CD14-positive monocyte (primary cell): ENCODE data around the gene METTL25B. TPM values are rescaled to one million over a fixed set of nuclear protein-coding genes. Genes with fewer than 3 reads are reported as not detected.

Experiments
- DNase-seq, 3 donors: peaks; one replicate each; pipeline ENCODE4 v3.0.0-alpha.2; 2011 to 2022
- H2AFZ ChIP-seq: 2 replicates; pipeline ENCODE4 v1.6.0; 2012; ENCODE audit warnings: mild to moderate bottlenecking, low read depth, low read length, inconsistent platforms; ENCODE audit not compliant: insufficient read depth, poor library complexity, severe bottlenecking
- H3K27ac ChIP-seq, 2 donors: 1 replicate in 1 of 2; 2 replicates in 1 of 2; pipeline ENCODE4 v1.5.1; 2012 to 2013; ENCODE audit warnings: low read length in 2 of 2, control low read depth in 1 of 2, inconsistent platforms in 1 of 2, low read depth in 1 of 2, mild to moderate bottlenecking in 1 of 2
- H3K27me3 ChIP-seq, 2 donors: one replicate each; pipeline versions ENCODE4 v1.6.0 to v1.6.1; 2011 to 2013; ENCODE audit warnings: low read length in 2 of 2; ENCODE audit not compliant: control insufficient read depth in 2 of 2, insufficient read depth in 2 of 2
- H3K36me3 ChIP-seq, 2 donors: replicated peaks in 1 of 2; 1 replicate in 1 of 2; 2 replicates in 1 of 2; pipeline versions ENCODE4 v1.5.1 to v1.6.1; 2012 to 2013; ENCODE audit warnings: low read length in 2 of 2, control low read depth in 1 of 2, inconsistent platforms in 1 of 2, mild to moderate bottlenecking in 1 of 2; ENCODE audit not compliant: insufficient read depth in 2 of 2, control insufficient read depth in 1 of 2
- H3K4me1 ChIP-seq, 2 donors: 1 replicate in 1 of 2; 2 replicates in 1 of 2; pipeline versions ENCODE4 v1.5.1 to v1.6.1; 2012 to 2013; ENCODE audit warnings: low read length in 2 of 2, control low read depth in 1 of 2, inconsistent platforms in 1 of 2, mild to moderate bottlenecking in 1 of 2, moderate library complexity in 1 of 2; ENCODE audit not compliant: insufficient read depth in 2 of 2, control insufficient read depth in 1 of 2
- H3K4me2 ChIP-seq: replicated peaks from 2 replicates; pipeline ENCODE3; 2012; ENCODE audit warnings: low read length, moderate library complexity, mild to moderate bottlenecking; ENCODE audit not compliant: poor library complexity, severe bottlenecking; ENCODE audit errors: extremely low read depth
- H3K4me3 ChIP-seq, 3 experiments: fragments of 200-600 bp in 1 of 3; sonication (generic) in 1 of 3; replicated peaks in 1 of 3; 1 replicate in 2 of 3; 2 replicates in 1 of 3; pipeline ENCODE4 v1.5.1; 2011 to 2013; ENCODE audit warnings: low read length in 3 of 3, mild to moderate bottlenecking in 3 of 3, control low read depth in 2 of 3, low read depth in 2 of 3, inconsistent platforms in 1 of 3, moderate library complexity in 1 of 3
- H3K79me2 ChIP-seq: 2 replicates; pipeline ENCODE4 v1.6.0; 2012; ENCODE audit warnings: mild to moderate bottlenecking, control low read depth, inconsistent platforms, low read length, moderate library complexity; ENCODE audit not compliant: insufficient read depth
- H3K9ac ChIP-seq: 2 replicates; pipeline ENCODE4 v1.6.0; 2017; ENCODE audit warnings: low read length, mild to moderate bottlenecking; ENCODE audit not compliant: insufficient read depth, poor library complexity, severe bottlenecking
- H3K9me3 ChIP-seq, 2 donors: replicated peaks in 1 of 2; 1 replicate in 1 of 2; 2 replicates in 1 of 2; pipeline versions ENCODE4 v1.5.1 to v1.6.1; 2012 to 2013; ENCODE audit warnings: low read length in 2 of 2, control low read depth in 1 of 2; ENCODE audit not compliant: control insufficient read depth in 1 of 2, insufficient read depth in 1 of 2
- H4K20me1 ChIP-seq: 2 replicates; pipeline ENCODE4 v1.6.0; 2012; ENCODE audit warnings: mild to moderate bottlenecking, low read length, control low read depth, moderate library complexity; ENCODE audit not compliant: insufficient read depth
- H3K27ac Mint-ChIP-seq, 7 donors: one replicate each; pipeline ENCODE4 v1.8.0; 2020; ENCODE audit warnings: mild to moderate bottlenecking in 7 of 7, mixed read lengths in 7 of 7, moderate library complexity in 6 of 7, inconsistent platforms in 2 of 7
- H3K27me3 Mint-ChIP-seq, 3 donors: one replicate each; pipeline ENCODE4 v1.8.0; 2021 to 2022; ENCODE audit warnings: low read depth in 3 of 3, mild to moderate bottlenecking in 3 of 3, mixed read lengths in 3 of 3, moderate library complexity in 3 of 3, inconsistent platforms in 1 of 3
- H3K36me3 Mint-ChIP-seq, 2 donors: one replicate each; pipeline ENCODE4 v1.8.0; 2020; ENCODE audit warnings: mixed read lengths in 2 of 2, inconsistent platforms in 1 of 2, mild to moderate bottlenecking in 1 of 2
- H3K4me1 Mint-ChIP-seq: one replicate; pipeline ENCODE4 v1.8.0; 2020; ENCODE audit warnings: mild to moderate bottlenecking, mixed read lengths
- H3K4me3 Mint-ChIP-seq, 2 donors: one replicate each; pipeline ENCODE4 v1.8.0; 2020; ENCODE audit warnings: mild to moderate bottlenecking in 2 of 2, mixed read lengths in 2 of 2, moderate library complexity in 1 of 2
- H3K9me3 Mint-ChIP-seq, 7 donors: one replicate each; pipeline ENCODE4 v1.8.0; 2020 to 2022; ENCODE audit warnings: mixed read lengths in 7 of 7, mild to moderate bottlenecking in 6 of 7, moderate library complexity in 6 of 7, inconsistent platforms in 2 of 7
- WGBS: methylation state at CpG from one replicate; pipeline ENCODE4 v1.1.5; 2013; ENCODE audit warnings: missing lambda C conversion rate; ENCODE audit not compliant: insufficient coverage; 5-methylcytosine and 5-hydroxymethylcytosine counted together
- intact Hi-C, 2 donors: fragments of 100-400 bp; cut with micrococcal nuclease; formaldehyde crosslinking; loops; one replicate each; pipeline versions ENCODE4 v1.15.0 to v1.15.1; 2023
- polyA plus RNA-seq, 3 donors: library from polyadenylated mRNA; depleted of rRNA in 1 of 3; unstranded in 2 of 3; stranded (reverse) in 1 of 3; fragments of 300-500 nt in 2 of 3; fragments of >200 nt in 1 of 3; fragmentation: Illumina TruSeq in 2 of 3; gene quantifications; 1 replicate in 2 of 3; 2 replicates in 1 of 3; pipeline ENCODE4 v1.2.3, GENCODE V29; 2012 to 2021
- TF ChIP-seq, protein P1 (sequence below): fragments of 200-600 bp; IDR thresholded peaks from one replicate; pipeline ENCODE4 v1.8.0; 2022; ENCODE audit warnings: antibody characterized with exemption, mild to moderate bottlenecking

METTL25B gene
- polyA plus RNA-seq, 3 donors, result 4.6 to 49.3 (median 4.8) TPM

DNA sequence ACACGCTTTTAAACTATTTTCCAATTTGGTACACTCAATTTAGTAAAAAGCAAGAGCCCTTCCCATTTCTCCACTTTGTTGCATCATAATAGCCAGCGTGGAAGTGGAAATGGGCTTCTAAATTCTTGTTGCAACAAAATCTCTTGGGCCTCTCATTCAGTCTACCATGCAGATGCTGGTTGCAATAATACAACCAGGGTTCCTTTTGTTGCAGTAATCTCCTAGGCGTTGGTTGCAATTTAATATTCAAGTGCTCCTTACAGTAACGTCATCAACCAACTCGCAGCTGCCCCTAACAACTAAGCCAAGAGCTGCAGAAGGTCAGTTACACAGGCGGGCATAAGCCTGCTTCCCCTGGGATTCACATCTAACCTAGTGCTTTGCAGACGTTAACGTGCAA is 25.9 kb downstream of the METTL25B start:
- Mint-ChIP-seq H3K27ac (peak overlapping the region in 1 of 7 donors; percentile 42), H3K9me3 (peaks cover 0 to 3% (median 0%) of the 10 kb centered on the region in 7 donors), H3K4me3 (no peak overlapping the region), H3K4me1 (peaks cover 47% of the 10 kb centered on the region), H3K36me3 (no peaks in the 10 kb centered on the region), H3K27me3 (peaks cover 0 to 1% (median 0%) of the 10 kb centered on the region in 3 donors)
- TF ChIP-seq, protein P1, sequence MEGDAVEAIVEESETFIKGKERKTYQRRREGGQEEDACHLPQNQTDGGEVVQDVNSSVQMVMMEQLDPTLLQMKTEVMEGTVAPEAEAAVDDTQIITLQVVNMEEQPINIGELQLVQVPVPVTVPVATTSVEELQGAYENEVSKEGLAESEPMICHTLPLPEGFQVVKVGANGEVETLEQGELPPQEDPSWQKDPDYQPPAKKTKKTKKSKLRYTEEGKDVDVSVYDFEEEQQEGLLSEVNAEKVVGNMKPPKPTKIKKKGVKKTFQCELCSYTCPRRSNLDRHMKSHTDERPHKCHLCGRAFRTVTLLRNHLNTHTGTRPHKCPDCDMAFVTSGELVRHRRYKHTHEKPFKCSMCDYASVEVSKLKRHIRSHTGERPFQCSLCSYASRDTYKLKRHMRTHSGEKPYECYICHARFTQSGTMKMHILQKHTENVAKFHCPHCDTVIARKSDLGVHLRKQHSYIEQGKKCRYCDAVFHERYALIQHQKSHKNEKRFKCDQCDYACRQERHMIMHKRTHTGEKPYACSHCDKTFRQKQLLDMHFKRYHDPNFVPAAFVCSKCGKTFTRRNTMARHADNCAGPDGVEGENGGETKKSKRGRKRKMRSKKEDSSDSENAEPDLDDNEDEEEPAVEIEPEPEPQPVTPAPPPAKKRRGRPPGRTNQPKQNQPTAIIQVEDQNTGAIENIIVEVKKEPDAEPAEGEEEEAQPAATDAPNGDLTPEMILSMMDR, result no peak
- H3K9ac ChIP-seq, result no peak overlapping the region
- peaks cover 4% of the 10 kb centered on the region for H4K20me1 ChIP-seq
- no peak overlapping the region for H3K4me3 ChIP-seq
- no peaks in the 10 kb centered on the region for H3K36me3 ChIP-seq
- no peak for DNase-seq
- H3K9me3 ChIP-seq, result no peaks in the 10 kb centered on the region
- H2AFZ ChIP-seq, result no peak overlapping the region
- no peak overlapping the region for H3K27ac ChIP-seq
- intact Hi-C loops, result no loop called here
- WGBS, result 57% methylated on average over 3 of the region's 8 CpGs
- peaks cover 61% of the 10 kb centered on the region for H3K79me2 ChIP-seq
- no peaks in the 10 kb centered on the region for H3K27me3 ChIP-seq
- H3K4me1 ChIP-seq, result peaks cover 28 to 41% of the 10 kb centered on the region in 2 donors
- H3K4me2 ChIP-seq, result no peak overlapping the region

DNA sequence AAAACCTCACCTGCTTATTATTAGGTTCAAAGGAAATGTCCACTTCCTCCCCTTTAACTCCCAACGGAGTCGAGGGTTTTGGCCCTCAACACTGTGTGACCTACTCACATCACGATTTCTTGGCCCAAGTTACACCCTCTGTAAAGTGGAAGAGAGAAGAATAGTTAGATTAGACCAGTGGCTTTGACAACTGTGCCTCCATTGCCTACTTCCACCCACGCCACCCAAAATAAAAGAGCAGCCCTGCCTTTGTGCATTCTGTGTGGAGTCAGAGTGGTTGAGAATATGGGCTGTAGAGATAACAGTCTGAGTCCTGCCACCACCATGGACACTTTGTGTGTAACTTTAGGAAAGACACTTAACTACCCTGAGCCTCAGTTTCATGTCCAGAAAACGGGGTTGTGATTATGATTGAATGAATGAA is 27.3 kb downstream of the METTL25B start:
- H3K27ac ChIP-seq, result no peak overlapping the region
- Mint-ChIP-seq H3K9me3 (peaks cover 0 to 3% (median 0%) of the 10 kb centered on the region in 7 donors), H3K4me3 (no peak overlapping the region), H3K4me1 (peaks cover 34% of the 10 kb centered on the region), H3K27me3 (peaks cover 0 to 2% (median 0%) of the 10 kb centered on the region in 3 donors), H3K27ac (peak overlapping the region in 1 of 7 donors; percentile 65), H3K36me3 (no peaks in the 10 kb centered on the region)
- no peaks in the 10 kb centered on the region for H3K36me3 ChIP-seq
- H3K4me2 ChIP-seq, result no peak overlapping the region
- H3K9ac ChIP-seq, result no peak overlapping the region
- DNase-seq, result no peak
- H3K9me3 ChIP-seq, result no peaks in the 10 kb centered on the region
- peaks cover 16 to 28% of the 10 kb centered on the region in 2 donors for H3K4me1 ChIP-seq
- TF ChIP-seq, protein P1, result no peak
- H3K27me3 ChIP-seq, result no peaks in the 10 kb centered on the region
- 100% methylated on average over 1 of the region's 5 CpGs for WGBS
- intact Hi-C loops, result no loop called here
- H2AFZ ChIP-seq, result no peak overlapping the region
- peaks cover 47% of the 10 kb centered on the region for H3K79me2 ChIP-seq
- H4K20me1 ChIP-seq, result no peaks in the 10 kb centered on the region
- H3K4me3 ChIP-seq, result no peak overlapping the region
